Neuronal stem cell (in vitro differentiated cells): Measurements from ENCODE around the gene PPP3CA.

Source experiments
- DNase-seq: peaks from one replicate; pipeline ENCODE4 v3.0.0-alpha.2; 2013; ENCODE audit warnings: low spot score
- H2AFZ ChIP-seq: one replicate; pipeline ENCODE4 v1.6.1; 2013; ENCODE audit warnings: mild to moderate bottlenecking, low read length, inconsistent platforms
- H2AK5ac ChIP-seq: 2 replicates; pipeline ENCODE4 v1.6.1; 2013; ENCODE audit warnings: low read depth, mild to moderate bottlenecking, inconsistent platforms, low read length, moderate library complexity, mixed read lengths
- H2BK120ac ChIP-seq: 2 replicates; pipeline ENCODE4 v1.6.1; 2013; ENCODE audit warnings: low read depth, mild to moderate bottlenecking, inconsistent platforms, low read length, moderate library complexity, mixed read lengths
- H2BK12ac ChIP-seq: one replicate; pipeline ENCODE4 v1.6.1; 2013; ENCODE audit warnings: low read length, inconsistent platforms
- H2BK15ac ChIP-seq: 2 replicates; pipeline ENCODE4 v1.6.1; 2013; ENCODE audit warnings: mild to moderate bottlenecking, low read length, inconsistent platforms, mixed read lengths
- H2BK5ac ChIP-seq: one replicate; pipeline ENCODE4 v1.6.1; 2013; ENCODE audit warnings: inconsistent platforms, mild to moderate bottlenecking, low read length, moderate library complexity
- H3K14ac ChIP-seq: one replicate; pipeline ENCODE4 v1.6.1; 2013; ENCODE audit warnings: low read length, inconsistent platforms
- H3K18ac ChIP-seq: 2 replicates; pipeline ENCODE4 v1.6.1; 2013; ENCODE audit warnings: low read length, inconsistent platforms
- H3K23ac ChIP-seq: 2 replicates; pipeline ENCODE4 v1.6.1; 2013; ENCODE audit warnings: low read depth, mild to moderate bottlenecking, mixed read lengths, low read length, inconsistent platforms; ENCODE audit not compliant: poor library complexity
- H3K27ac ChIP-seq: replicated peaks from 3 replicates; pipeline ENCODE4 v1.5.1; 2013; ENCODE audit warnings: low read length, inconsistent platforms
- H3K27me3 ChIP-seq, 3 experiments: 2 replicates each; pipeline ENCODE4 v1.6.1; 2013; ENCODE audit warnings: low read length in 3 of 3, mild to moderate bottlenecking in 2 of 3, inconsistent platforms in 1 of 3, low read depth in 1 of 3, mixed read lengths in 1 of 3, moderate library complexity in 1 of 3; ENCODE audit not compliant: control insufficient read depth in 3 of 3, insufficient read depth in 3 of 3
- H3K36me3 ChIP-seq, 2 donors: replicated peaks in 1 of 2; 2 replicates each; pipeline ENCODE4 v1.6.1; 2013; ENCODE audit warnings: low read length in 2 of 2; ENCODE audit not compliant: control insufficient read depth in 2 of 2, insufficient read depth in 2 of 2
- H3K4ac ChIP-seq: 2 replicates; pipeline ENCODE4 v1.6.1; 2013; ENCODE audit warnings: inconsistent platforms, mild to moderate bottlenecking, low read length, moderate library complexity
- H3K4me1 ChIP-seq, 2 donors: 1 replicate in 1 of 2; 2 replicates in 1 of 2; pipeline ENCODE4 v1.6.1; 2013; ENCODE audit warnings: low read length in 2 of 2, low read depth in 1 of 2; ENCODE audit not compliant: control insufficient read depth in 2 of 2, insufficient read depth in 1 of 2
- H3K4me2 ChIP-seq: one replicate; pipeline ENCODE4 v1.6.1; 2013; ENCODE audit warnings: mild to moderate bottlenecking, low read length, inconsistent platforms; ENCODE audit not compliant: insufficient read depth, poor library complexity, severe bottlenecking
- H3K4me3 ChIP-seq, 2 donors: 2 replicates each; pipeline ENCODE4 v1.5.1; 2013; ENCODE audit warnings: low read length in 2 of 2, mild to moderate bottlenecking in 2 of 2, inconsistent platforms in 1 of 2, moderate library complexity in 1 of 2
- H3K79me1 ChIP-seq: one replicate; pipeline ENCODE4 v1.6.1; 2013; ENCODE audit warnings: low read depth, mild to moderate bottlenecking, inconsistent platforms, low read length, moderate library complexity
- H3K9ac ChIP-seq: one replicate; pipeline ENCODE4 v1.6.1; 2013; ENCODE audit warnings: mild to moderate bottlenecking, low read depth, low read length, inconsistent platforms; ENCODE audit not compliant: poor library complexity
- H3K9me3 ChIP-seq, 2 donors: replicated peaks in 1 of 2; 2 replicates each; pipeline versions ENCODE3 to v1.6.1; 2013; ENCODE audit warnings: low read length in 2 of 2, mild to moderate bottlenecking in 2 of 2, inconsistent platforms in 1 of 2, low read depth in 1 of 2, mixed read lengths in 1 of 2, moderate library complexity in 1 of 2; ENCODE audit not compliant: control insufficient read depth in 2 of 2, insufficient read depth in 1 of 2
- H4K8ac ChIP-seq: one replicate; pipeline ENCODE4 v1.6.1; 2013; ENCODE audit warnings: low read depth, mild to moderate bottlenecking, inconsistent platforms, low read length, moderate library complexity
- H4K91ac ChIP-seq: one replicate; pipeline ENCODE4 v1.6.1; 2013; ENCODE audit warnings: low read length, low read depth, mild to moderate bottlenecking, inconsistent platforms; ENCODE audit not compliant: poor library complexity
- WGBS, 2 donors: extraction: QIAGEN DNeasy Blood & Tissue Kit; methylation state at CpG; one replicate each; pipeline ENCODE4 v1.1.7; 2013; ENCODE audit warnings: missing lambda C conversion rate in 2 of 2, mixed read lengths in 1 of 2; ENCODE audit not compliant: insufficient read length in 2 of 2, insufficient replicate concordance in 1 of 2; ENCODE audit errors: extremely low coverage in 2 of 2; 5-methylcytosine and 5-hydroxymethylcytosine counted together

PPP3CA gene

GRCh38 chr4:100981447-100982204 lies 365.7 kb downstream of the PPP3CA start:
- peak overlapping the region; percentile 62 for H3K18ac ChIP-seq
- H3K9ac ChIP-seq, result no peak overlapping the region
- peaks cover 0 to 6% (median 0%) of the 10 kb centered on the region in 3 experiments for H3K27me3 ChIP-seq
- H3K4me3 ChIP-seq, result no peak overlapping the region
- peaks cover 2 to 8% of the 10 kb centered on the region in 2 donors for H3K9me3 ChIP-seq
- no peaks in the 10 kb centered on the region for H3K79me1 ChIP-seq
- no peak overlapping the region for H4K91ac ChIP-seq
- H3K23ac ChIP-seq, result no peak overlapping the region
- H2AFZ ChIP-seq, result no peak overlapping the region
- no peak overlapping the region for H3K27ac ChIP-seq
- no peak overlapping the region for H3K4me2 ChIP-seq
- H2BK15ac ChIP-seq, result no peak overlapping the region
- H2BK120ac ChIP-seq, result no peak overlapping the region
- peaks cover 2 to 5% of the 10 kb centered on the region in 2 donors for H3K4me1 ChIP-seq
- H2BK12ac ChIP-seq, result no peak overlapping the region
- WGBS, 2 donors, result no CpG with 5 or more reads among the region's 5 CpGs
- no peak for DNase-seq
- H2BK5ac ChIP-seq, result no peak overlapping the region
- no peaks in the 10 kb centered on the region for H3K36me3 ChIP-seq
- H3K4ac ChIP-seq, result no peak overlapping the region
- no peak overlapping the region for H3K14ac ChIP-seq
- H2AK5ac ChIP-seq, result no peak overlapping the region
- H4K8ac ChIP-seq, result no peak overlapping the region

- Histone ChIP-seq H3K4me2 (no peak overlapping the region), H3K4me1 (peaks cover 0 to 3% of the 10 kb centered on the region in 2 donors), H3K9ac (no peak overlapping the region), H3K23ac (no peak overlapping the region), H3K27me3 (peaks cover 0 to 6% (median 0%) of the 10 kb centered on the region in 3 experiments), H3K36me3 (no peaks in the 10 kb centered on the region), H4K8ac (no peak overlapping the region), H3K79me1 (no peaks in the 10 kb centered on the region), H2BK15ac (no peak overlapping the region), H2AK5ac (no peak overlapping the region), H2BK120ac (no peak overlapping the region), H3K18ac (no peak overlapping the region), H3K9me3 (no peaks in the 10 kb centered on the region), H2AFZ (no peak overlapping the region), H3K27ac (no peak overlapping the region), H3K4me3 (no peak overlapping the region), H3K4ac (no peak overlapping the region), H2BK5ac (no peak overlapping the region), H4K91ac (no peak overlapping the region), H2BK12ac (no peak overlapping the region), H3K14ac (no peak overlapping the region)
- DNase-seq, result no peak
- no CpG with 5 or more reads among the region's 4 CpGs for WGBS, 2 donors
Observed at GRCh38 chr4:100979736-100980135, 367.6 kb downstream of the PPP3CA start.

DNA sequence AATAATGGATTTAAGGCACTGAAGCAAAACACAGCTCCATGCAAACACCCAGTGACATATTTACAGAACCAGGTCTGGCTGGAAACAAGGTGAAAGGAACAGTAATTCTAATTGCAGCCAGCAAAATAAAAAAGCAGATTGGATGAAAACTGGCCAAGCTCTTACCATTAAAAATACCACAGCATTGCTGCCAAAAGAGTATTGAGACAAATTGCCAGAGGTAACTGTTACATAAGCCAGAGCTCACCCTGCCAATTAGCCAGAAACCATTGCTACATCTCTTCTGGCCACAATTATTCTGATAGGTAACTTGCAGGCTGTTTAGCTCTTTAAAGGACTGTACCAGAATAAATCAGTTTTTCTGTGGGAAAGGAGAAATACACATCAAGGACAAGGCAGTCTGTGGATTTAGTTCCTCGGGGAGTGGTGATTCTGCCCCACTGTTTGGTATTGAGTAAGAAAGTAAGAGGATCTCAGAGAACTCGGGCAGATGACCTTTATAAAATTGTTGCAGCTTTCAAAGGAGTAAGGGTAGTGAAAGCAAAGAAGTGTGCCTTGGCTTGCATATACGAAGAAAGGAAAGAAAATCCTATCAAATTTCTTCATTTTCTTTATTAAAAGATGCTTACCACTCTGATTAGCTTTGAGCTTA lies 369.5 kb downstream of the PPP3CA start:
- no peak overlapping the region for H3K14ac ChIP-seq
- no peak overlapping the region for H3K4me3 ChIP-seq
- no peak overlapping the region for H4K91ac ChIP-seq
- no peak overlapping the region for H3K23ac ChIP-seq
- H3K9ac ChIP-seq, result no peak overlapping the region
- peaks cover 0 to 3% of the 10 kb centered on the region in 2 donors for H3K4me1 ChIP-seq
- H3K27me3 ChIP-seq, result peaks cover 0 to 6% (median 0%) of the 10 kb centered on the region in 3 experiments
- no peak overlapping the region for H3K4ac ChIP-seq
- H2BK120ac ChIP-seq, result no peak overlapping the region
- no peak for DNase-seq
- no peak overlapping the region for H4K8ac ChIP-seq
- no peak overlapping the region for H3K27ac ChIP-seq
- no peak overlapping the region for H2BK5ac ChIP-seq
- H3K18ac ChIP-seq, result no peak overlapping the region
- H3K79me1 ChIP-seq, result no peaks in the 10 kb centered on the region
- H3K36me3 ChIP-seq, result no peaks in the 10 kb centered on the region
- no peaks in the 10 kb centered on the region for H3K9me3 ChIP-seq
- no peak overlapping the region for H3K4me2 ChIP-seq
- no peak overlapping the region for H2BK15ac ChIP-seq
- H2AFZ ChIP-seq, result no peak overlapping the region
- no CpG with 5 or more reads among the region's 3 CpGs for WGBS, 2 donors
- no peak overlapping the region for H2AK5ac ChIP-seq
- H2BK12ac ChIP-seq, result no peak overlapping the region

- Histone ChIP-seq H2BK5ac (no peak overlapping the region), H3K9ac (no peak overlapping the region), H3K14ac (no peak overlapping the region), H4K91ac (no peak overlapping the region), H2BK12ac (no peak overlapping the region), H3K79me1 (no peaks in the 10 kb centered on the region), H2AFZ (no peak overlapping the region), H3K23ac (no peak overlapping the region), H3K4ac (no peak overlapping the region), H2AK5ac (no peak overlapping the region), H3K9me3 (no peaks in the 10 kb centered on the region), H2BK120ac (no peak overlapping the region), H3K27me3 (peaks cover 0 to 6% (median 0%) of the 10 kb centered on the region in 3 experiments), H4K8ac (no peak overlapping the region), H3K36me3 (no peaks in the 10 kb centered on the region), H3K4me1 (peaks cover 0 to 3% of the 10 kb centered on the region in 2 donors), H2BK15ac (no peak overlapping the region), H3K27ac (no peak overlapping the region), H3K4me3 (no peak overlapping the region), H3K18ac (no peak overlapping the region), H3K4me2 (no peak overlapping the region)
- no peak for DNase-seq
Observed at GRCh38 chr4:100977274-100977673, 370.1 kb downstream of the PPP3CA start.
